NCI-H2107 (cell line): ENCODE results near the gene CHST5.
"Not testable (repeated sequence)": the region's sequence is repeated elsewhere in the genome, so short reads cannot be mapped to it uniquely, and the experiment has no call there.

Experiments
- DNase-seq: peaks from one replicate; lab custom pipeline; 2025; lab: John Stamatoyannopoulos, UW

CHST5 gene

GRCh38 chr16:75550211-75550662 is 14.3 kb upstream of the CHST5 start:
- DNase-seq, result no peak

GRCh38 chr16:75548456-75548855 is 12.5 kb upstream of the CHST5 start:
- not testable (repeated sequence) for DNase-seq

- DNase-seq, result no peak
These were observed 10.4 kb upstream of the CHST5 start for GRCh38 chr16:75546293-75546692.

GRCh38 chr16:75545879-75546278 is 10.0 kb upstream of the CHST5 start:
- not testable (repeated sequence) for DNase-seq

GRCh38 chr16:75542462-75542861 is 6.6 kb upstream of the CHST5 start:
- not testable (repeated sequence) for DNase-seq

GRCh38 chr16:75541236-75541635 is 5.3 kb upstream of the CHST5 start:
- DNase-seq, result no peak

- not testable (repeated sequence) for DNase-seq
These were observed 3.1 kb upstream of the CHST5 start for GRCh38 chr16:75538882-75539565.

- DNase-seq, result no peak
These were observed 1.9 kb upstream of the CHST5 start for GRCh38 chr16:75537776-75538175.

- no peak for DNase-seq
These were observed 581 bp downstream of the CHST5 start for GRCh38 chr16:75535211-75535843.

- no peak for DNase-seq
These were observed 1.2 kb downstream of the CHST5 start for GRCh38 chr16:75534560-75535205.

- no peak for DNase-seq
These were observed 3.1 kb downstream of the CHST5 start for GRCh38 chr16:75532791-75533190.

GRCh38 chr16:75532142-75532765 is 3.7 kb downstream of the CHST5 start:
- no peak for DNase-seq

- no peak for DNase-seq
These were observed 5.9 kb downstream of the CHST5 start for GRCh38 chr16:75529959-75530358.

- DNase-seq, result no peak
These were observed 6.6 kb downstream of the CHST5 start for GRCh38 chr16:75529056-75529905.

- DNase-seq, result no peak
These were observed 8.0 kb downstream of the CHST5 start for GRCh38 chr16:75527825-75528299.

GRCh38 chr16:75526032-75526790 is 9.7 kb downstream of the CHST5 start:
- DNase-seq, result no peak

GRCh38 chr16:75519175-75519574 is 16.7 kb downstream of the CHST5 start:
- no peak for DNase-seq

- DNase-seq, result not testable (repeated sequence)
These were observed 19.5 kb downstream of the CHST5 start for GRCh38 chr16:75516189-75516966.

GRCh38 chr16:75514296-75514695 is 21.6 kb downstream of the CHST5 start:
- no peak for DNase-seq

- DNase-seq, result no peak
These were observed 29.3 kb downstream of the CHST5 start for GRCh38 chr16:75506574-75506973.
